GM19438 (cell line): ENCODE data around the gene AGER.
A peak's percentile ranks its signal among the peaks of the same experiment; 100 is the strongest.
"Not testable (repeated sequence)": the region's sequence is repeated elsewhere in the genome, so short reads cannot be mapped to it uniquely, and the experiment has no call there.

ENCODE experiments used
- ATAC-seq: cut with Tn5 transposase; IDR thresholded peaks from one replicate; pipeline ENCODE4 v1.9.1; 2021; ENCODE audit warnings: low read depth; ENCODE audit not compliant: unreplicated experiment

AGER gene

DNA sequence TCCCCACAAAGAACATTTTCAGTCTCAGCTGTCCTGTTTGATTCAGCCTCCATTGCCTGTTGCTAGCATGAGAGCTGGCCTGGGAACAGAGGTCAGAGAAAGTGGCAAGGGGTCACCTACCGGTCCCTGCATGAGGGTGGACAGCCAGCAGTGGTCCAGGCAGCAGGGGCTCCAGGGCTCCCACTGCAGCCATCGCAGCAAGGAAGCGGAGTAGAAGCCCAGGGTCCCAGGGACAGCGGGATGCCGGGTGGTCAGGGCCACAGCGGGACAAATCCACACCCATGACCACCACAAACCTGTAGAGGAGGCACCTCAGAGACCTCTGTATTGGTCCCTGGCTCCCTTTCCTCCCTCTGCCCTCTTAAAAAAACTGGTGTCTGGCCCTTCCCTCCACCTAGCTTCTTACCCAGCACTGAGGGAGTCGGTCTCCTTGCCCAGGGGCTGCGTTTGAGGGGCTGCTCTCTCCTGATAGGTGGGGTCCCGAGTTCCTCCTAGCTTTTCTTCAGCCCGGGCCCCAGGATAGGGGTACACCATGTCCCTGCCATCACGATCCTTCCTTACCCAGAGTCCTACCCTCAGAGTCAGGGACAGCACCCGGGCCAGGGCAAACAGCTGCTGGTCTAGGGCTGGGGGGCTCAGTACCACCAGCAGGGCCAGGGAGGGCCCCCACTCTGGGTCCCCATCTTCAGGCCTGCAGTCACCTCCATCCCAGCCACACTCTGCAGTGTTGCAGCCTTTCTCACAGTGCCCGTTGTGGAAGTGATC, 16.8 kb upstream of the AGER start:
- ATAC-seq, result no peak

DNA sequence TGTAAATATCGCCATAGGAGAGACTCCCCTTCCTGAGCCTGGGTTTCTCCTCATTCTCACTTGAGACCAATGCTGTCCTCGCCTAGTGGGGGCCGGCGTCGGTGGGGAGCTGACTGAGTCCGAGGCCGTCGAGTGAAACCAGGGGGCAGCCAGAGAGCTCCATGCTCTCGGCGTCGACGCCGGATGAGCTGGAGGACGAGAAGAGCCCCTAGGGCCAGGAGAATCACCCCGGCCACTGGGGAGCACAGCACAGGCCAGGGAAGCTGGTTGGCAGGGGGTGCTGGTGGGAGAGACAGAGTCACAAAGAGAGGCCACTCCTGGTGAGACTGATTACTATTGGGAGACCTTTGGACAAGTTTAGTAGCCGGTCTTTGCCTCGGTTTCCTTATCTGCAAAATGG, 14.8 kb upstream of the AGER start:
- ATAC-seq, result no peak

DNA sequence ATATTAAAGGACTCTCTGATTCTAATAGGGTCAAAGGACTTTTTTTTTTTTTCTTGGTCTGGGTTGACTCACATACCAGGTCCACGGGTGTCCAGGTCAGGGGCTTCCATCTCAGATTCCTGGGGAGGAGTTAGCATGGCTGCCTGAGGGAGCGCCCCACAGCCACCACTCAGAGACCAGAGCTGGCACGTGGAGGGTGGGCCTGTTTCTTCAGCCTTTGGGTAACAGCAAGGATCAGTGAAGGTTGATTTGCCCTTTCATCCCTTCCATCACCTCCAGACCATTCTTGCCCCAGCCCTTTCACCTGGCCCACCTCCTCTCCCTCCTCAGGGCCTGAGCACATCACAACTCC, 14.3 kb upstream of the AGER start:
- ATAC-seq, result no peak

DNA sequence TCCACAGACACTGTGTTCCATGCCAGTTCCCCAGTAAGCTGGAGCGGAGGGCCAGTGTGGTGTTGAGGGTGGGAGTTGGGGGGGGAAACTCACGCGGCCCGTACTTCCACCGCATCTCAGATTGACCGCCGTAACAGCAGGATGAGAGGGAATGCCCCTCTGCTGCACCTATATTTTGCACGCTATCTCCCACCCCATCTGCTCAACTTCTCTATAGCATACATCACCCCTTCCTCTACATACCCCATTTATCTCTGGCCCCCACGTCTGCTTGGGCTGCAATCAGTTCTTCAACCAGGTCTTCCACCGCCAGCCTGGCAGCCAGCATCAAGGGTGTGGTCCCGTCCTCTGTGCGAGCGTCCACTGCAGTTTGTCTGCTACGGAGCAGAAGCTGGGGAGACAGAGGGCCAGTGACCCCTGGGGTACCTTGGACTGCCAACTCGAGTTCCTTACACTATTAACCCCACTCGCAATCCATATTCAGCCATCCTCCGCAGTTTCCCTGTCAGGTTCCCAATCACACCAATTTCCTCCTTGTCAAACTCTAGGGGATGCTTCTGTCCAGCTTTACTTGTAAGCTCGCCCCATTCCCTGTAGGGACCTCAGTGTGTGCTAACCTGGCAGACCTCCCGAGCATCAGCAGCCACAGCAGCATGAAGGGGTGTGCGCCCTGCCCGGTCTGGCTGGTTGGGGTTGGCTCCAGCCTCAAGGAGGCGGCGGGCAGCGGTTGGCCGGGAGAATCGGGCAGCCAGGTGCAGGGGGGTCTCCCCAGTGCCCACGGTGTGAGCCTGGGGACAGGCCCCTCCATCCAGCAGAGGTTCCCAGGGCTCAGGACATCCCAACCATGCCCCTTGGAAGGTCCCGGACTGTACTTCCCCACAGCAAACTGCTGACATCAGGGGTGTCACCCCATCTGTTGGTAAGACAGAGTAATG, 12.9 kb upstream of the AGER start:
- no peak for ATAC-seq

DNA sequence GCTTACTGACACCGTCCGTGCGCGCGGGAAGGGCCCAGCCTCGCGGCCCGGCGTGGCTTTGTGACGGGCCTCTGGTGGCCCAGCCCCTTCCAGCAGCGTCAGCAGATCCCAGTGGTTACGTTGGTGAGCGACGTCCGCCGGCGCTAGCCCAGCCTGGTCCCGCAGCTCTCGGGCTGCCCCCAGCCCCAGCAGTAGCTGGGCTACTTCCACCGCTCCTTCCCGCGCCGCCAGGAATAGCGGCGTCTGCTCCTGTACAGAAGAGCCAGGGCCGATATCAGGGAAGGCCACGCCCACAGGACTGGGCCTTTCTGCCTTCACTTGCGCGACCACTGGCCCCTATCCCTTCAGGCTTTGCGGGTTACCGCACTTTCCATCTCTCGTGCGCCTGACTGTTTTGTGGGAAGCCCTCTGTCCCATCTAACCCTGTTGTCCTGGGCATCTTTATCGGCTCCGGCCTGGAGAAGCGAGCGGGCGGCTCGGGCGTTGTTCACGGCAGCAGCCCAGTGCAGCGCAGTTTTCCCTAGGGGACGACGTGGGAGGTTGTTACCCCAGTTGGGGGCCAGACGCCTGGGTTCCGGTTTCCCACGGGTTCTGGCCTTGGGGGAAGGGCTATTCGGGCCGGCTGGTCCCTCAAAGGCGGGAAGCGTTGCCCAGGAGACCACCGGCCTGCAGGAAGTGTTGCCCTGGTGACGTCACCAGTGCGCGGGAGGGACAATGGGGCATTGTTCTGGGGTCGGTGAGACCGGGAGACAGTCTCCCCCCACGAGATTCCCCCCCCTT, 12.0 kb upstream of the AGER start:
- peak; percentile 74 for ATAC-seq

DNA sequence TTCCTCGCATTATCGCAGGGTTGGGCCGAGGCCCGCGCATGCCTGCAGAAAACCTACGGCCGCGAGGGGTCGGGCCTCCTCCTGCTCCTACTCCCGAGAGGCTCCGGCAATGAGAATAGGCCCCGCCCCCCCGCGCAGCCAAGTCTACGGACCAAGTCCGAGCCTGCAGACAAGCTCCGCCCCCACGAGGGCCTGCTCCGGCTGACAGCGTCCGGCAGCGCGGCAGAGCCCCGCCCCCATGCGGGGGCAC, 11.5 kb upstream of the AGER start:
- peak; percentile 66 for ATAC-seq

DNA sequence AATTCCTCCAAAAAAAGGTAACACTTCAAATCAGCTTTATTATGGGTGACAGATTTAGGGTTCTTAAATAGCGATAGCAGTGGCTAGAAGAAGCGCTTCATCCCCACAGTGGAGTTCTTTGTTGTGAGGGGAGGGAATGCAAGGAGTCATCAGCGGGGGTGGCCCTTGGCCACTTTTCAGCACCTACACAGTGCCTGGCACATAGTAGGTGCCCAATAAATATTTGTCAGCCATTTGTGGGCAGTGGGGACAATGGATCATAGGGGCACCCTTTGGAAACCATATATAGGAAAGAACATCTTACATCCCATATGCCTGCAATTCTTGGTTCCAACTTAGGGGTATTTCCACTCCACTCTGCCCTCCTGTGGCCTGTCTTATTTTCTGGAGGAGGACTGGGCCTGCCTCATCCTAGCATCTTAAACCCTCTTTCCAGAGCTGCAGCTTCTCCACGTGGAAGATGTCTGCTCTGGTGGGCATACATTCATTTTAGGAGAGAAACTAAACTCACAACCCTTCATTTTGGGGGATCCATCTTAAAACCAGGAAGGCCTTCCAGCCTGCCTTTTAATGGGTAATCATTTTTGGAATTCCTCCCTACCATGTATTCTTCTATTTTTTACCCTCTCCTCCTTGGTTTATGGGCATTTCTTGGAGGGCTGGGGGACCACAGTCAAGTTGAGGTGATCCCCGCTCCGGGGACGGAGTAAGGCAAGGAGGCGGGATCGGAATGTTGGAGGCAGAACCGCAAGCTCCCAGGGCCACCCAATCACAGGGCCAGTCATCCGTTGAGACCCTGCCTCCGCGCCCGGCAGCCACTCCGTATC, 11.0 kb upstream of the AGER start:
- ATAC-seq, result no peak

DNA sequence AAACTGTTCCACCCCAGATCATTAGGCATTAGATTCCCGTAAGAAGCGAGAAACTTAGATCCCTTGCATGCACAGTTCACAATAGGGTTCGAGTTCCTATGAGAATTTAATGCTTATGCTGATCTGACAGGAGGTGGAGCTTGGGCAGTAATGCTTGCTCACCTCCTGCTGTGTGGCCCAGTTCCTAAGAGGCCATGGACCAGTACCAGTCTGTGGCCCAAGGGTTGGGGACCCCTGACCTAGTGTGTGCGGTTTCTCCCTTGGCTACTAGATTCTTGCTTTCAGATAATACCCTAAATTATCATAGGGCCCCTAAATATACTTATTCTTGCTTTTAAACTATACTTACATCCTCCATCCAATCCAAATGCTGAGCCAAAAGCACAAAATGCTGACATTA, 10.3 kb upstream of the AGER start:
- no peak for ATAC-seq

DNA sequence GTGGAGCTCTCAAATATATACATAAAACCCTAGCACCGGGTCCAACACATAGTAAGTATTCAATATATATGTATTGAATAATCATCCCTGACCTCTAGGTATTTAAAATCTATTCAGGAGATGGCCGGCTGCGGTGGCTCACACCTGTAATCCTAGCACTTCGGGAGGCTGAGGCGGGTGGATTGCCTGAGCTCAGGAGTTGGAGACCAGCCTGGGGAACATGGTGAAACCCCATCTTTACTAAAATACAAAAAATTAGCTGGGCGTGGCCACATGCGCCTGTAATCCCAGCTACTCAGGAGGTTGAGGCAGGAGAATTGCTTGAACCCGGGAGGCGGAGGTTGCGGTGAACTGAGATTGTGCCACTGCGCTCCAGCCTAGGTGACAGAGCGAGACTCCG, 9.0 kb upstream of the AGER start:
- not testable (repeated sequence) for ATAC-seq

DNA sequence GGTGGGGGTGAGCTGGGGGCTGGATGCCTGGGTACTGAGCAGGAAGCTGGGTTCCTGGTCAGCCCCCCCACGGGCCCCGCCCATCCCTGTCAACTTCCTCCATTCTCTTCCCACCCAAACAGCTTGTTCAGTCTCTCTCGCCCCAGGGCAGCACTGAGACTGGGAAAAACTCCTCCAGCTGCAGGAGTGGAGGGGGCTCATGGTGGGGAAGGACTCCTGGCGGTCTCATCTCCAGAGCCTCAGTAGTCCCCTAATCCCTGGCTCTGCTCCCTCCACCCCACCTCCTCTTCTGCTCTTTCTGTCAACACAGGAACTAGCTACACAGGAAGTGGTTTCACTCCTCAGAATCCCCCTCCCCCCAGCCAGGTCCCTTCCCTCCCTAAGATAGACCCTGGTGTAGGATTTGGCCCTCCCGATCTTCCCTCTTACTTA, 8.6 kb upstream of the AGER start, which contains the start of gene GPSM3:
GPSM3 (minus strand) TSS at position 36 of the 432 bp plus-strand sequence. CDS start 130 bp downstream, outside the sequence.
- ATAC-seq, result no peak

DNA sequence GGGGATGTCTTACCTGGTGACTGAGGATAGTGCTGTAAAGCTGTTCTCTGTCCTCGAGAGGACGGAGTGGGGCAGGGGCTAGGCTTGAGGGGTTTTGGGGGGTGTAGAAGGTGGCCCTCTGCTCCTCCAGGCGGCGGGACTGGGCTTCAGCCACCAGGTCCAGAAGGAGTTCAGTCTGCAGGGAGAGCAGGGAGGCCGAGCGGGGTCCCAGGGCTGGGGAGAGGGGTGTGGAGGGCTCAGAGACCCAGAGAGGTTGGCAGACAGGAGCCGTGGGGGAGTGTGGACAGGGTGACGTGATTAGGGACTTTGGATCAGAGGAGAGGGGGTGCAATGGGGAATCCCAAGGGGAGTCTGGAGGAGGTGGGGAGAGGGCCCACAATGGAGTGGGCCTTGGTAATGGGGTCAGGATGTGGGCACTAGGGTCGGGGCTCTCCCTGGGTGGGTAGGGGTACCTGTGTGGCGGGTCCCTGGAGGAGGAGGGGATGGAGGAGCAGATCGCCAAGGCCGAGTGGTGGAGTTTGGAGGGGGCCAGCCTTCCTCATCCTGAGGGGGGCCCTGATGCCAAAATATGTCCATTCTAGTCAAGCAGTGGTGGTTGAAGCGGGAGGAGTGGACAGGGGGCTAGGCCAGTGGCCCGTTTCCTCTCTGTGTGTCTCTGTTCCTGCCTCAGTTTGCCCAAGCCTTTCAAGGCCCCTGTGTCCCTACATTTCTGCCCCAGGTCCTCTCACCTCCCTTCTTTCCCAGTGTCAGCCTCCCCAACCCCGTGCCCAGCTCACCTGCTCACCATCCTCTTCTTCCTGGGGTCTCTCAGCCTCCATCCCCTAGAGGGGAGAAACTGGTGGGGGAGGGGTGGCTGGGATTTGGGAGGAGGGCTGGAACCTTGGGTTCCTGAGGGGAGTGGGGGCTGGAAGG, 7.9 kb upstream of the AGER start:
- no peak for ATAC-seq

DNA sequence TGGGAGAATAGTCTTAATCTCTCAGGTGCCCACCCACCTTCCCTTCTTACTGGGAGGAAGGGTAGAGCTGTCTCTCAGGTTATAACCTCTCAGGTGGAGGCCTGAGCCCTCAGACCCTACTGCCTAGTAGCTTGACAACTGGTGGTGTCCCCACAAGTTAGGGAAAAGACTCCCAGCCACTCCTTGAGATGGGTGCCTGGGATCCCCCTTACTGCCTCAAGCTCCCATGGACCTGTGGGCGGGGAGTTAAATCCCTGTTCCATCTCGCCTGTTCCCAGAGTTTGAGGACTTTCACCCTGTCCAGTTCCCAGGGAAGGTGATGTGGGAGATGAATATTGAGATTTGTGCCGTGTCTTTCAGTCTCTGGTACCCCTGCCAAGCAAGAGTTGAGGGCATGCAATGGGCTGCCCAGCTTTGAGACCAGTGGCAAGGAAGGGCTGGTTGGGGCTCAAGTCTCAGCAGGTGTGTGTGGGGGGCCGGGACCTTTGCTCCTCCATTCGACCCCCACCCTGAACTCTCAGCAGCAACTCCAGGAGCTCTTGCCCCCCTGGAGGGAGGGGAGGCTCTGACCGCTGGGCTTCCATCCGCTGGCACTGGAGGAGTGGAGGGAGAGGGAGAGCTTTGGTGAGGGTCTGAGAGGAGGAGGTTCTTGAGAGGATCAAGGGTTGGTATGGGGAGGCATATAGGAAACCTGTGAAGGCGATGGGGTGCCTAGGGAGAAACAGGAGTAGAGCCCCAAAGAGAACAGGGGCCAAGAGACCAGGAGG, 7.0 kb upstream of the AGER start:
- ATAC-seq, result no peak

DNA sequence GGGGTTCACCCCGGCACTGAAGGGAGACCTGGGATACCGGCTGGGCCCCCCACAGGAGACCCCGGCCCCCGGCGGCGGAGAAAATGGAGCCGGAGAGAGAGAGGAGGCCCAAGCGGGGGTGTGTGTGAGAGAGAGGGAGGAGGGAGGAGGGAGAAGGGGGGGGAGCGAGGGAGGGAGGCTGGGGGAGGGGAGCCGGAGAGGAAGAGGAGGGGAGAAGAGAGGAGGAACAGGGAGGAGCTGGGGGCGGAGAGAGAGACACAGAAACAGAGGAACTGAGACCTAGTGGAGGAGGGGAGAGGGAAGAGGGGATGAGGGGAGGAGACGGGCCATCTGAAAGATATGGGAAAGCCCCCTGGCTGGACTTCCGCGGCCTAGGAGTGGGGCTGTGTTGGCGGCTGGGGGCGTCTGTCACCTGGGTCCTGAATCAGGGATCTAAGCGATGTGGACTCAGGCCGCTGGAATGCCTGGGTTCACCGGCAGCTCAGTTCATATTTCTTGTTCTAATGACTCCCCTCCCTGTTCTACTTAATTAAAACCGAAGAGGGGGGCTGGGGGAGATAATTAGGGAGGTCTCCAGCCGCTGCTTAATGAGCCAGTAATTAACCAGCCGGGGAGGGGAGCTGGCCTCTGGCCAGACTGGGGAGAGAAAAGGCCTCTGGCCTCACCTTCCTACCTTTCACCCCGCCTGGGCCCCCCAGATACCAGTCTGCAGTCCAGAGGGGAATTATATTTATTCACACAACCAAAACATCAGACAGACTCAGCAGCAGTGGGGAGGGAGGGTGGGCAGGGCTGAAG, 6.2 kb upstream of the AGER start, which contains the start of gene PBX2:
PBX2 (minus strand) TSS at position 149 of the 798 bp plus-strand sequence. CDS start 287 bp downstream, outside the sequence.
- ATAC-seq, result no peak

DNA sequence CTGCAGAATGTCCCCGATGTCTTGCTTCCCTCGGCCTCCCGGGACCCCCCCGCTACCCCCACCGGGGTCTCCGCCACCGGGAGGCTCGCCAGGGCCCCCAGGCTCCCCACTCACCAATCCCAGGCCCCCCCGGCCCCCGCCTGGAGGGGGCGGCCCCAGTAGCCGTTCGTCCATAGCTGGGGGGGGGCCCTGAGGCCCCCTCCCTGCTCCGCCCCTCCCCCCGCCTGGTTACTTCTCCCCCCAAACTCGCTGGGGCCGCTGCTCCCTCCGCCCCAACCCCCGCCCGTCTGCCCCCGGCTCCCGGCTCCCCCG, 5.6 kb upstream of the AGER start:
- ATAC-seq, result no peak

DNA sequence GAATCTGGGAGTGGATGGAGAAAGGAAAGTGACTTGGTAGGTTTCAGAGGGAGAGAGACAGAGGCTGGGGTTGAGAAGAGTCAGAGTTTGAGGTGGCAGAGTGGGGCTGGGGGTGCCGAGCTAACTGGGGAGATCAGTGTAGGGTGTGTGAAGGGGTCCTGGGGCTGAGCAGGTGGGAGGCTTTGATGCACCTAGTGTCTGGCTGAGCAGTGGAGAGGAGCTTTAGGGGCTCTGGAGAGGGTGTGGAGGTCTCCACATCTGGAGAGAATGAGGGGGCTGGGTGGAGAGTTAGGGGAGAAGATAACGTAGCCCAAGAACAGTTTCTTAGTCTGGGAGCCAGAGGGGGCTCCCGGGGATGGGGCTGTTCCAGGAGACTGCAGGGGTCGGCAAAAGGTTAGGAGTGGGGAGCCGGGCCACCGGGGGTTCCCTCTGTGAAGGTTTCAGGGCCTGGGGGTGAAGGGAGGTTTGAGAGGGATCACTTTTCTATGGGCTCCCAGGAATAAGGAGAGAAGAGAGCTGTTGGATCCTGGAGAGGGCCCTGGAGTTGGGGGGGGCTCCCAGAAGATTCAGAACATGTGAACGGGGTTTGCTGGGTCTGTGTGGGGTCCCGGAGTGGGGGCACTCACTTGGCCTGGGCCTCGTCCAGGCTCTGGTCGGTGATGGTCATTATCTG, 5.2 kb upstream of the AGER start:
- no peak for ATAC-seq

DNA sequence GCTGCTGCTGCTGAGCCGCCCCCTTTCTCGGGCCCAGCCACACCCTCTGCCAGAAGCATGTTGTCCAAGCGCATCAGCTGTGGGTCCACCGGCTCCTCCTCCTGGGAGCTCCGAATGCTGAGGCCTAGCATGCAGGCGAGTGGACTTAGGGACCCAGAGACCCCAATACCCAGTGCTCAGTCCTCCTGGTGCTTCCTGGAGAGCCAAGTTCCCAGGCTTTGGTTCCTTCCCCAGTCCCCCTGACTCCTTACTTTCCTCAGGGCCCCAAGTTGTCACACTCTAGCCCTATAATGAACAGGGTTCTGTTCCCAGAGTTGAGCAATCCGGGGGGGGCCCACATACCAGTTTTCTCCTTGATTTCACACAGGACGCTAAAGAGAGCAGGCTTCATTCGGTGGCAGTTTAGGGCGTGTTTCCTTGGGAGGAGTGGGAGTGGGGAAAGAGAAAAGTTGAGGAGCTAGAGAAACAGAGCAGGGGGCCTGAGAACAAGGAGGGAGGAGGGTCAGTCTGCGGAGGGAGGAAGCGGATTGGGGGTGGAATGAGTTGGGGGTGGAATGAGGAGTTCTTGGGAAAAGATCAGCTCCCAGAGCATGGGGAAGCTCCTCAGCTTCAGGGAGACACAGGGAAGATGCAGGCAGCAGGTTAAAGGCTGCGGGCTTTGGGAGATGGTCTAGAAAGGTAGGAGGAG, 4.5 kb upstream of the AGER start:
- ATAC-seq, result no peak
